ENCODE results near the gene RARG.

RARG gene

GRCh38 chr12:53219292-53219955, 12.6 kb downstream of the RARG start (continued):
- TF ChIP-seq, protein P1, sequence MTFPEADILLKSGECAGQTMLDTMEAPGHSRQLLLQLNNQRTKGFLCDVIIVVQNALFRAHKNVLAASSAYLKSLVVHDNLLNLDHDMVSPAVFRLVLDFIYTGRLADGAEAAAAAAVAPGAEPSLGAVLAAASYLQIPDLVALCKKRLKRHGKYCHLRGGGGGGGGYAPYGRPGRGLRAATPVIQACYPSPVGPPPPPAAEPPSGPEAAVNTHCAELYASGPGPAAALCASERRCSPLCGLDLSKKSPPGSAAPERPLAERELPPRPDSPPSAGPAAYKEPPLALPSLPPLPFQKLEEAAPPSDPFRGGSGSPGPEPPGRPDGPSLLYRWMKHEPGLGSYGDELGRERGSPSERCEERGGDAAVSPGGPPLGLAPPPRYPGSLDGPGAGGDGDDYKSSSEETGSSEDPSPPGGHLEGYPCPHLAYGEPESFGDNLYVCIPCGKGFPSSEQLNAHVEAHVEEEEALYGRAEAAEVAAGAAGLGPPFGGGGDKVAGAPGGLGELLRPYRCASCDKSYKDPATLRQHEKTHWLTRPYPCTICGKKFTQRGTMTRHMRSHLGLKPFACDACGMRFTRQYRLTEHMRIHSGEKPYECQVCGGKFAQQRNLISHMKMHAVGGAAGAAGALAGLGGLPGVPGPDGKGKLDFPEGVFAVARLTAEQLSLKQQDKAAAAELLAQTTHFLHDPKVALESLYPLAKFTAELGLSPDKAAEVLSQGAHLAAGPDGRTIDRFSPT (tag by site-specific recombination; IDR thresholded peaks at IDR 0.05): peak; percentile 20; the same call in 1 of the 2 replicates
- TF ChIP-seq ZEB2 (tag by site-specific recombination; IDR thresholded peaks at IDR 0.05) (no peak), GFI1B (tag by site-specific recombination; IDR thresholded peaks at IDR 0.05) (no peak), ZNF792 (tag by site-specific recombination; IDR thresholded peaks at IDR 0.05) (no peak), ZBTB44 (tag by site-specific recombination; IDR thresholded peaks at IDR 0.05) (no peak), ZBTB17 (tag by site-specific recombination; IDR thresholded peaks at IDR 0.05) (peak; percentile 13; the same call in 1 of the 2 replicates), KLF8 (tag by site-specific recombination; IDR thresholded peaks at IDR 0.05) (no peak), ZNF202 (tag by site-specific recombination; IDR thresholded peaks at IDR 0.05; ENCODE audit: borderline replicate concordance) (no peak), ZNF548 (tag by site-specific recombination; IDR thresholded peaks at IDR 0.05) (0 out of 2 replicates have a peak, but pooled peaks have one; percentile 23), ZBTB1 (tag by site-specific recombination; IDR thresholded peaks at IDR 0.05) (no peak), ZNF600 (tag by site-specific recombination; IDR thresholded peaks at IDR 0.05) (peak; percentile 63), ZNF133 (tag by site-specific recombination; IDR thresholded peaks at IDR 0.05) (no peak), ZNF843 (tag by site-specific recombination; IDR thresholded peaks at IDR 0.05) (no peak), SP7 (tag by site-specific recombination; IDR thresholded peaks at IDR 0.05) (no peak), ZNF529 (tag by site-specific recombination; IDR thresholded peaks at IDR 0.05; ENCODE audit: insufficient replicate concordance) (no peak), KLF1 (tag by site-specific recombination; IDR thresholded peaks at IDR 0.05) (no peak), ZFP3 (tag by site-specific recombination; IDR thresholded peaks at IDR 0.05; ENCODE audit: low read depth) (no peak), ZSCAN30 (tag by site-specific recombination; IDR thresholded peaks at IDR 0.05) (no peak), PATZ1 (tag by site-specific recombination; IDR thresholded peaks at IDR 0.05) (peak; percentile 52), ZNF596 (tag by site-specific recombination; IDR thresholded peaks at IDR 0.05) (no peak), ZNF169 (tag by site-specific recombination; IDR thresholded peaks at IDR 0.05) (no peak), ZNF626 (tag by site-specific recombination; IDR thresholded peaks at IDR 0.05) (no peak), ZFP69B (tag by site-specific recombination; IDR thresholded peaks at IDR 0.05) (peak; percentile 24; the same call in 1 of the 2 replicates), ZNF350 (tag by site-specific recombination; IDR thresholded peaks at IDR 0.05) (no peak), ZNF510 (tag by site-specific recombination; IDR thresholded peaks at IDR 0.05; ENCODE audit: insufficient replicate concordance) (no peak), ZNF174 (tag by site-specific recombination; IDR thresholded peaks at IDR 0.05) (no peak), ZNF391 (tag by site-specific recombination; IDR thresholded peaks at IDR 0.05; ENCODE audit: borderline replicate concordance, low read depth) (no peak), EGR2 (tag by site-specific recombination; IDR thresholded peaks at IDR 0.05; ENCODE audit: low read depth) (peak; percentile 99), OSR2 (tag by site-specific recombination; IDR thresholded peaks at IDR 0.05) (0 out of 2 replicates have a peak, but pooled peaks have one; percentile 5), FEZF1 (tag by site-specific recombination; IDR thresholded peaks at IDR 0.05) (no peak), ZNF837 (tag by site-specific recombination; IDR thresholded peaks at IDR 0.05) (no peak), YY1 (tag by site-specific recombination; IDR thresholded peaks at IDR 0.05) (no peak), INSM2 (tag by site-specific recombination; IDR thresholded peaks at IDR 0.05) (no peak)
- TF ChIP-seq, protein P2, sequence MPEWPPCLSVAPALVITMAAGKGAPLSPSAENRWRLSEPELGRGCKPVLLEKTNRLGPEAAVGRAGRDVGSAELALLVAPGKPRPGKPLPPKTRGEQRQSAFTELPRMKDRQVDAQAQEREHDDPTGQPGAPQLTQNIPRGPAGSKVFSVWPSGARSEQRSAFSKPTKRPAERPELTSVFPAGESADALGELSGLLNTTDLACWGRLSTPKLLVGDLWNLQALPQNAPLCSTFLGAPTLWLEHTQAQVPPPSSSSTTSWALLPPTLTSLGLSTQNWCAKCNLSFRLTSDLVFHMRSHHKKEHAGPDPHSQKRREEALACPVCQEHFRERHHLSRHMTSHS (tag by site-specific recombination; IDR thresholded peaks at IDR 0.05): no peak

All from HEK293 (cell line).